Lower leg skin (tissue), 3 donors: ENCODE measurements around the gene ATP6V1G3.

Source experiments
- CTCF ChIP-seq, 3 donors: fragments of 450-650 bp; IDR thresholded peaks; one replicate each; pipeline ENCODE4 v1.5.1; 2016; ENCODE audit warnings: antibody characterized with exemption in 3 of 3, mild to moderate bottlenecking in 3 of 3, moderate library complexity in 2 of 3
- POLR2A ChIP-seq, 2 donors: fragments of 450-650 bp; IDR thresholded peaks; one replicate each; pipeline ENCODE4 v1.6.1; 2016 to 2017; ENCODE audit warnings: antibody characterized with exemption in 2 of 2, mild to moderate bottlenecking in 1 of 2, moderate library complexity in 1 of 2

GRCh38 chr1:198528364-198528763, 12.1 kb downstream of the ATP6V1G3 start:
- TF ChIP-seq POLR2A (IDR thresholded peaks at IDR 0.05) (no peak), CTCF (IDR thresholded peaks at IDR 0.05) (no peak)
